Measurements from ENCODE around the gene DSE.

Gene DSE

DNA sequence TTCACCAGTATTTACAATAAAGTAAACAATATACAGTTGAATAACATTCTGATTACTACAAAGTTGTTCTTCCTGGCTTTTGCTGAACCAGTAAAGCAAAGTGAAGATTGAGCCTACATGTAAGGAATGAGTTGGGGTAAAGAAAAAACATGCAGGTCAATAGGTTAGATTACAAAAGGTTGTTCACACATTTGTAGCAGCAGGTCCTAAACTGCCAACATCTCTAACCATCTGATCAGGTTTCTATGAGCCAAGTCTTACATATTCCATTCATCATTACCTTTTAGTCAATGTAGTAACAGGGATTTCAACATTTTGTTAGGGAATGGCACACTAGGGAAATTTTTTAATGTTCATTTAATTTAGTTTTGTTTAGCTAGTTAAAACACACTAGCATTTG lies 81.2 kb downstream of the DSE start:
- H3K36me3 ChIP-seq (ENCODE audit: insufficient read depth, low read length), result no peaks in the 10 kb centered on the region
- H3K4me2 ChIP-seq (ENCODE audit: insufficient read depth, low read length), result no peak overlapping the region
- H3K27me3 ChIP-seq (ENCODE audit: insufficient read depth, low read length, poor library complexity), result no peaks in the 10 kb centered on the region
- no peaks in the 10 kb centered on the region for H3K79me2 ChIP-seq (ENCODE audit: insufficient read depth, low read length)
- H3K4me3 ChIP-seq (ENCODE audit: low read depth in 1 of 2, low read length in 2 of 2), result no peak overlapping the region
- TF ChIP-seq EZH2 (IDR thresholded peaks at IDR 0.05; ENCODE audit: borderline replicate concordance, low read depth, low read length, severe bottlenecking), result no peak
- TF ChIP-seq, protein P1, sequence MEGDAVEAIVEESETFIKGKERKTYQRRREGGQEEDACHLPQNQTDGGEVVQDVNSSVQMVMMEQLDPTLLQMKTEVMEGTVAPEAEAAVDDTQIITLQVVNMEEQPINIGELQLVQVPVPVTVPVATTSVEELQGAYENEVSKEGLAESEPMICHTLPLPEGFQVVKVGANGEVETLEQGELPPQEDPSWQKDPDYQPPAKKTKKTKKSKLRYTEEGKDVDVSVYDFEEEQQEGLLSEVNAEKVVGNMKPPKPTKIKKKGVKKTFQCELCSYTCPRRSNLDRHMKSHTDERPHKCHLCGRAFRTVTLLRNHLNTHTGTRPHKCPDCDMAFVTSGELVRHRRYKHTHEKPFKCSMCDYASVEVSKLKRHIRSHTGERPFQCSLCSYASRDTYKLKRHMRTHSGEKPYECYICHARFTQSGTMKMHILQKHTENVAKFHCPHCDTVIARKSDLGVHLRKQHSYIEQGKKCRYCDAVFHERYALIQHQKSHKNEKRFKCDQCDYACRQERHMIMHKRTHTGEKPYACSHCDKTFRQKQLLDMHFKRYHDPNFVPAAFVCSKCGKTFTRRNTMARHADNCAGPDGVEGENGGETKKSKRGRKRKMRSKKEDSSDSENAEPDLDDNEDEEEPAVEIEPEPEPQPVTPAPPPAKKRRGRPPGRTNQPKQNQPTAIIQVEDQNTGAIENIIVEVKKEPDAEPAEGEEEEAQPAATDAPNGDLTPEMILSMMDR (IDR thresholded peaks at IDR 0.05; ENCODE audit: borderline replicate concordance, extremely low read depth, low read length, poor library complexity, severe bottlenecking), result no peak
- H3K9ac ChIP-seq (ENCODE audit: low read depth, low read length), result no peak overlapping the region
- H3K9me3 ChIP-seq (ENCODE audit: insufficient read depth, low read length, severe bottlenecking), result no peaks in the 10 kb centered on the region
- no peak for ATAC-seq (ENCODE audit: insufficient read depth, low read depth)
- H3K4me1 ChIP-seq (ENCODE audit: insufficient read depth, low read length), result peaks cover 12% of the 10 kb centered on the region
- DNase-seq, result no peak
- H2AFZ ChIP-seq (ENCODE audit: low read depth, low read length), result no peak overlapping the region
- no peak overlapping the region for H3K27ac ChIP-seq (ENCODE audit: low read length)
- H4K20me1 ChIP-seq (ENCODE audit: insufficient read depth, low read length), result no peaks in the 10 kb centered on the region

DNA sequence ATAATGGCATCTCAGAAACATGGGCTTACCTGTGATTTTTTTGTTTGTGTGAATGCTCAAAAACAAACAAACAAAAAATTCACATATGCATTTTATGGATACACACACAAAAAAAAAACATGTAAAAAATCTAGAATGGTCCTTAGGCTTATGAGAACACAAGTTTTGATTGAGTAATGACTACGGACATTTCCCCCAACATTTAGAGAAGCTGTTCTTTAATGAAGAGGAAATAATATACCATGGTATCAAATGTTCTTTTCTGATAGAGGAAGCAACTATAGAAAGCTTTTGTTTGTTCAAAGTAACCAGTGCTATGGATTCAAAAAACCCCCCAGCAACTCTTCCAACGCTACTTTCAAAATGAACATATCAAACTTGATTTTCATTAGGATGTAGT lies 81.8 kb downstream of the DSE start:
- DNase-seq, result no peak
- Histone ChIP-seq H3K36me3 (ENCODE audit: insufficient read depth, low read length) (no peaks in the 10 kb centered on the region), H2AFZ (ENCODE audit: low read depth, low read length) (no peak overlapping the region), H3K4me3 (ENCODE audit: low read depth in 1 of 2, low read length in 2 of 2) (no peak overlapping the region), H3K27me3 (ENCODE audit: insufficient read depth, low read length, poor library complexity) (no peaks in the 10 kb centered on the region), H3K4me1 (ENCODE audit: insufficient read depth, low read length) (peaks cover 18% of the 10 kb centered on the region), H3K9me3 (ENCODE audit: insufficient read depth, low read length, severe bottlenecking) (no peaks in the 10 kb centered on the region), H4K20me1 (ENCODE audit: insufficient read depth, low read length) (no peaks in the 10 kb centered on the region), H3K27ac (ENCODE audit: low read length) (no peak overlapping the region), H3K4me2 (ENCODE audit: insufficient read depth, low read length) (no peak overlapping the region), H3K9ac (ENCODE audit: low read depth, low read length) (no peak overlapping the region), H3K79me2 (ENCODE audit: insufficient read depth, low read length) (no peaks in the 10 kb centered on the region)
- no peak for ATAC-seq (ENCODE audit: insufficient read depth, low read depth)
- TF ChIP-seq, protein P1 (IDR thresholded peaks at IDR 0.05; ENCODE audit: borderline replicate concordance, extremely low read depth, low read length, poor library complexity, severe bottlenecking), result no peak
- no peak for TF ChIP-seq EZH2 (IDR thresholded peaks at IDR 0.05; ENCODE audit: borderline replicate concordance, low read depth, low read length, severe bottlenecking)

DNA sequence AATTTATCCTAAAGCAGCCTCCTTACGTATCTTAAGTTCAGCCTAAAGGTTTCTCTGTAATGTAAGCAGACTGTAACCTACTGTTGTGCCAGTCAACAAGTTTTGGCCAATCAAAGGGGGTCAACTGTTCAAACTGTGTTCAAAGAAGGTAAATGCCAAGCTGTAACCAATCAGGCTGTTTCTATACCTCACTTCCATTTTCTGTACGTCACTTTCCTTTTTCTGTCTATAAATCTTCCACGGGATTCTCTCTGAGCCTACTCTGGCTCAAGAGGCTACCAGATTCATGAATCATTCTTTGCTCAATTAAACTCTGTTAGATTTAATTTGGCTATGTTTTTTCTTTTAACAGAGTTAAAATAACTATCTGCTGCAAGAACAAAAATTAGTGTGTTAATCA lies 85.4 kb downstream of the DSE start:
- Histone ChIP-seq H3K4me2 (ENCODE audit: insufficient read depth, low read length) (no peak overlapping the region), H3K27ac (ENCODE audit: low read length) (no peak overlapping the region), H3K79me2 (ENCODE audit: insufficient read depth, low read length) (no peaks in the 10 kb centered on the region), H3K9ac (ENCODE audit: low read depth, low read length) (no peak overlapping the region), H3K4me3 (ENCODE audit: low read depth in 1 of 2, low read length in 2 of 2) (no peak overlapping the region), H3K9me3 (ENCODE audit: insufficient read depth, low read length, severe bottlenecking) (no peaks in the 10 kb centered on the region), H3K4me1 (ENCODE audit: insufficient read depth, low read length) (peaks cover 23% of the 10 kb centered on the region), H4K20me1 (ENCODE audit: insufficient read depth, low read length) (no peaks in the 10 kb centered on the region), H2AFZ (ENCODE audit: low read depth, low read length) (no peak overlapping the region), H3K36me3 (ENCODE audit: insufficient read depth, low read length) (no peaks in the 10 kb centered on the region), H3K27me3 (ENCODE audit: insufficient read depth, low read length, poor library complexity) (no peaks in the 10 kb centered on the region)
- DNase-seq (no peak), ATAC-seq (ENCODE audit: insufficient read depth, low read depth) (no peak)
- TF ChIP-seq EZH2 (IDR thresholded peaks at IDR 0.05; ENCODE audit: borderline replicate concordance, low read depth, low read length, severe bottlenecking), result no peak
- TF ChIP-seq, protein P1 (IDR thresholded peaks at IDR 0.05; ENCODE audit: borderline replicate concordance, extremely low read depth, low read length, poor library complexity, severe bottlenecking), result no peak

DNA sequence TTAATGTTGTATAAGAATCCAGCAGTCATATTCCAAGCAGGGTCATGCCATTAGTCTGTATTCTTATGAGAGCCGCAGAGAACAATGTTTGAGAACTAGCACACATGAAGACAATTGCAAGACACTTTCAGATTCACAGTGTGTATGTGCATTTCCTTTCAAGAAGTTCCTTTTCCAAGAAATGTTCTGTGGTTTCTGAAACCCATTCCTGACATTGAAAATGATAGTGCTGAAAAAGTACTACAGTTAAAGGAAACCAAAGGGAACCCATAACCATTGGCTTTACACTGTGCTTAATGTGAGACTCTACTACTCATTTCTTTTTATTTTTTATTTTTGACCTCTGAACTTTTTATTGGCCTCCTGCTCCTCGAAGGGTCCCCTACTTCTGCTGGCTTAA lies 86.2 kb downstream of the DSE start:
- H3K9ac ChIP-seq (ENCODE audit: low read depth, low read length), result no peak overlapping the region
- no peaks in the 10 kb centered on the region for H3K36me3 ChIP-seq (ENCODE audit: insufficient read depth, low read length)
- H2AFZ ChIP-seq (ENCODE audit: low read depth, low read length), result no peak overlapping the region
- H3K27ac ChIP-seq (ENCODE audit: low read length), result peak overlapping the region; percentile 47; the same call in 1 of the 2 replicates
- H3K9me3 ChIP-seq (ENCODE audit: insufficient read depth, low read length, severe bottlenecking), result no peaks in the 10 kb centered on the region
- peak; percentile 74 for ATAC-seq (ENCODE audit: insufficient read depth, low read depth)
- H3K4me2 ChIP-seq (ENCODE audit: insufficient read depth, low read length), result no peak overlapping the region
- no peak overlapping the region for H3K4me3 ChIP-seq (ENCODE audit: low read depth in 1 of 2, low read length in 2 of 2)
- H4K20me1 ChIP-seq (ENCODE audit: insufficient read depth, low read length), result no peaks in the 10 kb centered on the region
- peaks cover 27% of the 10 kb centered on the region for H3K4me1 ChIP-seq (ENCODE audit: insufficient read depth, low read length)
- DNase-seq, result no peak
- TF ChIP-seq EZH2 (IDR thresholded peaks at IDR 0.05; ENCODE audit: borderline replicate concordance, low read depth, low read length, severe bottlenecking), result no peak
- TF ChIP-seq, protein P1 (IDR thresholded peaks at IDR 0.05; ENCODE audit: borderline replicate concordance, extremely low read depth, low read length, poor library complexity, severe bottlenecking), result no peak
- H3K79me2 ChIP-seq (ENCODE audit: insufficient read depth, low read length), result no peaks in the 10 kb centered on the region
- no peaks in the 10 kb centered on the region for H3K27me3 ChIP-seq (ENCODE audit: insufficient read depth, low read length, poor library complexity)
